ENCODE measurements around the gene OR6C2.
"Not testable (repeated sequence)": the region's sequence is repeated elsewhere in the genome, so short reads cannot be mapped to it uniquely, and the experiment has no call there.

DNA sequence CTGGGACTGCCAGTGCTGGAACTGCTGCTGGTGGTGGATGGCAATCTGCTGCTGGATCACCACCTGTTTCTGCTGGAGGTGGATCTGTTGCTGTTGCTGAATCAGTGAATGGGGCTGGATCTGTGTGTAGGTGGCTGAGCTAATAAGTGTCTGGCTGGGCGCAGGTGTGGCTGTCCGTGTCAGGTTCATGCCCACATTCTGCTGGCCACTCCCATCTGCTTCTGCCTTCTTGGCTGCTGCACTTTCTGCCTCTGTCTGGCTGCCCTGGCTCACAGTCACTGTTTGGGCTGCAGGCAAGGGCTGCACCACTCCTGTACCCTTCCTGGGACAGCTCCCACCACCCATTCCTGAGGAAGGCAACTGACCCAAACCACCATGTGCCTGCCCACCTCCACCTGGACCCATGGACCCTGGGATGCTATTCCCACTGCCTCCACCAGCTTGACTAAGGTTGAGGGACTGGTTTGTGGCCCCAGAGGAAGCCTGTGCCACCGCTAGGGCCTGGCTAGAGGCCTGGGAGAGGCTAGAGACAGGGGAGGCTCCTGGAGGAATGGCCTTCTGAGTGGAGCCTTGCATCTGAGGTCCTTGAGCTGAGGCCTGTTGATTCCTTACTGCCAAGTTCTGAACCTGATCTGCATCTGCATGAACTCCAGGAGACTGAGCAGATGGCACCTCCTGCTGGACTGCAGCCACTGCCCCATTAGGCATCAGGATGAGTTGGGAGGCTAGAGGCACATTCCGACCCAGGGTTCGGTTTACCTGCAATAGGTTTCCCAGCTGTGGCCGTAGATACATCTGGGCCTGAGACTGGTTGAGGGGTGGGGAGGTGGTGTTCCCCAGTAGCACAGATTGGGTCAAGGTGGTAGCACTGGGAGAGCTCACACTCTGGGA, 30.1 kb upstream of the OR6C2 start:
- TF ChIP-seq ZNF274 (IDR thresholded peaks at IDR 0.05; ENCODE audit: low read depth, low read length); YY1 (IDR thresholded peaks at IDR 0.05; ENCODE audit: insufficient read depth, insufficient read length); SUZ12 (IDR thresholded peaks at IDR 0.05; ENCODE audit: extremely low read depth, insufficient read depth, insufficient read length): not testable (repeated sequence)

Measured in NT2/D1 (cell line).